Measurements from ENCODE around the gene ECT2L. TPM values are rescaled to one million over a fixed set of nuclear protein-coding genes. Genes with fewer than 3 reads are reported as not detected.

The ECT2L gene
- total and polyA plus RNA-seq, 2 of the 4 experiments (the other 2 are of a cell fraction) = not detected

DNA sequence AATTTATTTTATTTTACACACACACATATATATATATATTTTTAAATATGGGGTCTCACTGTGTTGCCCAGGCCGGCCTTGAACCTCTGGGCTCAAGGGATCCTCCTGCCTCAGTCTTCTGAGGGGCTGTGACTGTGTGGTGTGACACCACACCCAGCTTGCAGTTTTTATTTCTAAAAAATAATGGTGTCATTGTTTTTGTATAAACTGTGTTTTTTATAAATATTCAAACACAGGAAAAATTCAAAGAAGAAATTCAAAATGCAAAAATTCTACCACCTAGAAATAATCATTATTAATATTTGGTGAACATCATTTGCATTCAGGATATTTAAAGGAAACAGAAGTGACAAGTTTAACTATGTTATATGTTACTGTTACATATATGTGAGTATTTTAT is 19.2 kb upstream of the ECT2L start:
- dilution Hi-C loops (cut with HindIII; ENCODE audit: low sequenced_read_pairs, unreplicated experiment) = no loop called here
- ATAC-seq (ENCODE audit: low read depth) (no peak), DNase-seq (no peak)
- no CpG with 5 or more reads among the region's 1 CpG for WGBS, 2 experiments (ENCODE audit: extremely low coverage in 2 of 2, insufficient read length in 1 of 2)
- ChIA-PET POLR2A (ENCODE audit: unreplicated experiment) (no interaction called here), CTCF (no interaction called here)
- peaks cover 8 to 16% of the 10 kb centered on the region in 2 experiments; a peak in 3 of 4 replicates for H3K79me1 ChIP-seq (ENCODE audit: low read depth in 1 of 2, low read length in 2 of 2)
- no peak overlapping the region for H2BK15ac ChIP-seq (ENCODE audit: low read depth, low read length)
- in situ Hi-C loops (cut with MboI; ENCODE audit: low sequenced_read_pairs) = no loop called here
- H3K4me3 ChIP-seq (ENCODE audit: insufficient read depth, low read depth, low read length) = no peak overlapping the region
- no peak overlapping the region for H3K4ac ChIP-seq (ENCODE audit: low read depth, low read length)
- H3K4me1 ChIP-seq (ENCODE audit: control insufficient read depth, insufficient read depth, low read length) = no peaks in the 10 kb centered on the region
- H3K23ac ChIP-seq (ENCODE audit: low read depth, low read length) = no peak overlapping the region
- intact Hi-C loops (cut with micrococcal nuclease) = no loop called here
- no peak overlapping the region for H4K5ac ChIP-seq (ENCODE audit: low read depth, low read length)
- no peak overlapping the region for H3K18ac ChIP-seq (ENCODE audit: low read depth, low read length)
- no peak overlapping the region for H3K14ac ChIP-seq (replicated peaks; ENCODE audit: low read depth, low read length)
- no peak overlapping the region for H3K9ac ChIP-seq (ENCODE audit: low read depth, low read length)
- H4K91ac ChIP-seq (ENCODE audit: insufficient read depth, low read depth, low read length) = no peak overlapping the region
- no peaks in the 10 kb centered on the region for H3K27me3 ChIP-seq (ENCODE audit: control insufficient read depth, insufficient read depth, low read length)
- no peaks in the 10 kb centered on the region for H4K20me1 ChIP-seq (ENCODE audit: insufficient read depth, low read length)
- H3K36me3 ChIP-seq (ENCODE audit: control insufficient read depth, insufficient read depth, low read length) = no peaks in the 10 kb centered on the region
- H2AFZ ChIP-seq (replicated peaks; ENCODE audit: low read length, poor library complexity) = no peak overlapping the region
- no peak for TF ChIP-seq RCOR1 (IDR thresholded peaks at IDR 0.05; ENCODE audit: insufficient replicate concordance, low read length)
- TF ChIP-seq, protein P1, sequence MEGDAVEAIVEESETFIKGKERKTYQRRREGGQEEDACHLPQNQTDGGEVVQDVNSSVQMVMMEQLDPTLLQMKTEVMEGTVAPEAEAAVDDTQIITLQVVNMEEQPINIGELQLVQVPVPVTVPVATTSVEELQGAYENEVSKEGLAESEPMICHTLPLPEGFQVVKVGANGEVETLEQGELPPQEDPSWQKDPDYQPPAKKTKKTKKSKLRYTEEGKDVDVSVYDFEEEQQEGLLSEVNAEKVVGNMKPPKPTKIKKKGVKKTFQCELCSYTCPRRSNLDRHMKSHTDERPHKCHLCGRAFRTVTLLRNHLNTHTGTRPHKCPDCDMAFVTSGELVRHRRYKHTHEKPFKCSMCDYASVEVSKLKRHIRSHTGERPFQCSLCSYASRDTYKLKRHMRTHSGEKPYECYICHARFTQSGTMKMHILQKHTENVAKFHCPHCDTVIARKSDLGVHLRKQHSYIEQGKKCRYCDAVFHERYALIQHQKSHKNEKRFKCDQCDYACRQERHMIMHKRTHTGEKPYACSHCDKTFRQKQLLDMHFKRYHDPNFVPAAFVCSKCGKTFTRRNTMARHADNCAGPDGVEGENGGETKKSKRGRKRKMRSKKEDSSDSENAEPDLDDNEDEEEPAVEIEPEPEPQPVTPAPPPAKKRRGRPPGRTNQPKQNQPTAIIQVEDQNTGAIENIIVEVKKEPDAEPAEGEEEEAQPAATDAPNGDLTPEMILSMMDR (conservative IDR thresholded peaks at IDR 0.05; ENCODE audit: low read depth, low read length) = no peak
- TF ChIP-seq SMC3 (IDR thresholded peaks at IDR 0.05; ENCODE audit: low read depth, low read length) = no peak
- no peak for TF ChIP-seq MAFK (IDR thresholded peaks at IDR 0.05; ENCODE audit: low read depth, low read length)
- TF ChIP-seq, protein P2, sequence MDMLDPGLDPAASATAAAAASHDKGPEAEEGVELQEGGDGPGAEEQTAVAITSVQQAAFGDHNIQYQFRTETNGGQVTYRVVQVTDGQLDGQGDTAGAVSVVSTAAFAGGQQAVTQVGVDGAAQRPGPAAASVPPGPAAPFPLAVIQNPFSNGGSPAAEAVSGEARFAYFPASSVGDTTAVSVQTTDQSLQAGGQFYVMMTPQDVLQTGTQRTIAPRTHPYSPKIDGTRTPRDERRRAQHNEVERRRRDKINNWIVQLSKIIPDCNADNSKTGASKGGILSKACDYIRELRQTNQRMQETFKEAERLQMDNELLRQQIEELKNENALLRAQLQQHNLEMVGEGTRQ (IDR thresholded peaks at IDR 0.05; ENCODE audit: low read depth, low read length) = no peak
- TF ChIP-seq BHLHE40 (IDR thresholded peaks at IDR 0.05; ENCODE audit: low read depth, low read length) = no peak
- TF ChIP-seq CEBPB (IDR thresholded peaks at IDR 0.05; ENCODE audit: low read depth, low read length) = no peak
- TF ChIP-seq CHD1 (IDR thresholded peaks at IDR 0.05; ENCODE audit: low read depth, low read length) = no peak
- TF ChIP-seq FOS (IDR thresholded peaks at IDR 0.05; ENCODE audit: low read depth, low read length) = no peak
- no peak for TF ChIP-seq MXI1 (IDR thresholded peaks at IDR 0.05; ENCODE audit: borderline replicate concordance, low read depth, low read length)
- TF ChIP-seq RFX5 (IDR thresholded peaks at IDR 0.05; ENCODE audit: low read depth, low read length) = no peak
- no peak for TF ChIP-seq NFE2L2 (IDR thresholded peaks at IDR 0.05; ENCODE audit: low read depth, low read length)
- no peak for TF ChIP-seq MAZ (IDR thresholded peaks at IDR 0.05; ENCODE audit: borderline replicate concordance, low read depth, low read length)
- no peak for TF ChIP-seq RAD21 (IDR thresholded peaks at IDR 0.05; ENCODE audit: low read length)
- TF ChIP-seq POLR2A (IDR thresholded peaks at IDR 0.05; ENCODE audit: low read depth, low read length) = no peak
- TF ChIP-seq, protein P3, sequence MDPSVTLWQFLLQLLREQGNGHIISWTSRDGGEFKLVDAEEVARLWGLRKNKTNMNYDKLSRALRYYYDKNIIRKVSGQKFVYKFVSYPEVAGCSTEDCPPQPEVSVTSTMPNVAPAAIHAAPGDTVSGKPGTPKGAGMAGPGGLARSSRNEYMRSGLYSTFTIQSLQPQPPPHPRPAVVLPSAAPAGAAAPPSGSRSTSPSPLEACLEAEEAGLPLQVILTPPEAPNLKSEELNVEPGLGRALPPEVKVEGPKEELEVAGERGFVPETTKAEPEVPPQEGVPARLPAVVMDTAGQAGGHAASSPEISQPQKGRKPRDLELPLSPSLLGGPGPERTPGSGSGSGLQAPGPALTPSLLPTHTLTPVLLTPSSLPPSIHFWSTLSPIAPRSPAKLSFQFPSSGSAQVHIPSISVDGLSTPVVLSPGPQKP (IDR thresholded peaks at IDR 0.05; ENCODE audit: borderline replicate concordance, low read depth, low read length) = no peak
- no peak overlapping the region for H4K8ac ChIP-seq (ENCODE audit: low read depth in 2 of 2, low read length in 2 of 2)
- H2AK9ac ChIP-seq (replicated peaks; ENCODE audit: low read depth, low read length, poor library complexity) = no peak overlapping the region
- BruUV-seq (replicated peaks) = no TSS peak
- H3K9me3 ChIP-seq (ENCODE audit: control insufficient read depth, insufficient read depth, low read length) = no peaks in the 10 kb centered on the region
- H3K9me1 ChIP-seq (ENCODE audit: insufficient read depth, low read length) = no peaks in the 10 kb centered on the region
- H3K4me2 ChIP-seq (ENCODE audit: low read depth, low read length) = no peak overlapping the region
- H2BK5ac ChIP-seq (ENCODE audit: low read depth, low read length, poor library complexity, severe bottlenecking) = no peak overlapping the region
- no peak overlapping the region for H2AK5ac ChIP-seq (ENCODE audit: low read depth, low read length)
- no peak overlapping the region for H3K27ac ChIP-seq (ENCODE audit: insufficient read depth, low read length)
- H3K56ac ChIP-seq (ENCODE audit: extremely low read depth, insufficient read depth, low read length) = no peak overlapping the region
- no peak overlapping the region for H2BK20ac ChIP-seq (ENCODE audit: low read depth, low read length)
- H2BK120ac ChIP-seq (ENCODE audit: low read depth, low read length) = no peak overlapping the region
